H1 (cell line): ENCODE results near the gene DDX49. TPM values are rescaled to one million over a fixed set of nuclear protein-coding genes. Genes with fewer than 3 reads are reported as not detected.

ENCODE experiments used
- CTCF ChIA-PET: fragments of 300-600 bp; sonication (Branson Sonifier 250); formaldehyde crosslinking; loops from one replicate; lab custom pipeline; 2021; ENCODE audit not compliant: partially characterized antibody; lab: Charles Lee
- POLR2A ChIA-PET: fragments of 300-600 bp; sonication (Branson Sonifier 250); formaldehyde crosslinking; loops from one replicate; lab custom pipeline; 2021; ENCODE audit warnings: inconsistent platforms; ENCODE audit not compliant: partially characterized antibody; lab: Charles Lee
- DNase-seq, 2 experiments: peaks; one replicate each; pipeline versions ENCODE4 v3.0.0 to v3.0.0-alpha.2; 2010 to 2022; ENCODE audit warnings: low spot score in 2 of 2, low read depth in 1 of 2, mixed read lengths in 1 of 2
- FAIRE-seq: peaks from 2 replicates; lab custom pipeline; 2011; peaks lifted over from hg19 to GRCh38; lab: Jason Lieb, UNC
- H2AFZ ChIP-seq: 2 replicates; pipeline ENCODE4 v1.8.1; 2012; ENCODE audit warnings: low read length, inconsistent platforms
- H2AK5ac ChIP-seq: 2 replicates; pipeline ENCODE4 v1.6.1; 2013; ENCODE audit warnings: low read depth, low read length
- H2BK120ac ChIP-seq: replicated peaks from 2 replicates; pipeline ENCODE3; 2013; ENCODE audit warnings: low read depth, low read length, inconsistent platforms
- H2BK12ac ChIP-seq: 2 replicates; pipeline ENCODE4 v1.6.1; 2013; ENCODE audit warnings: low read depth, low read length
- H2BK15ac ChIP-seq: 2 replicates; pipeline ENCODE4 v1.6.1; 2013; ENCODE audit warnings: low read length
- H2BK20ac ChIP-seq: 2 replicates; pipeline ENCODE4 v1.6.1; 2013; ENCODE audit warnings: low read length
- H2BK5ac ChIP-seq: 2 replicates; pipeline ENCODE4 v1.6.1; 2013; ENCODE audit warnings: low read depth, low read length
- H3K14ac ChIP-seq: 2 replicates; pipeline ENCODE4 v1.6.1; 2013; ENCODE audit warnings: inconsistent platforms; ENCODE audit not compliant: insufficient read length
- H3K18ac ChIP-seq: 2 replicates; pipeline ENCODE4 v1.6.1; 2013; ENCODE audit warnings: low read length; ENCODE audit errors: extremely low read depth
- H3K23ac ChIP-seq: 2 replicates; pipeline ENCODE4 v1.6.1; 2013; ENCODE audit warnings: inconsistent platforms; ENCODE audit not compliant: insufficient read length
- H3K23me2 ChIP-seq: 2 replicates; pipeline ENCODE4 v1.6.1; 2013; ENCODE audit warnings: low read depth, low read length
- H3K27ac ChIP-seq: 2 replicates; pipeline ENCODE4 v1.6.1; 2011; ENCODE audit warnings: low read depth, low read length, inconsistent platforms
- H3K27me3 ChIP-seq, 4 experiments: replicated peaks in 1 of 4; 1 replicate in 1 of 4; 2 replicates in 3 of 4; pipeline versions ENCODE4 v1.6.1 to v1.8.1; 2011 to 2013; ENCODE audit warnings: low read length in 3 of 4, mild to moderate bottlenecking in 3 of 4, inconsistent platforms in 2 of 4, mixed read lengths in 2 of 4, moderate library complexity in 1 of 4; ENCODE audit not compliant: control insufficient read depth in 3 of 4, insufficient read depth in 3 of 4; ENCODE audit errors: extremely low read depth in 1 of 4
- H3K36me3 ChIP-seq, 4 experiments: 2 replicates each; pipeline versions ENCODE4 v1.6.1 to v1.8.1; 2011 to 2013; ENCODE audit warnings: mild to moderate bottlenecking in 4 of 4, low read length in 3 of 4, moderate library complexity in 2 of 4, control low read depth in 1 of 4, inconsistent platforms in 1 of 4; ENCODE audit not compliant: insufficient read depth in 4 of 4, control insufficient read depth in 2 of 4
- H3K4ac ChIP-seq: replicated peaks from 2 replicates; pipeline ENCODE3; 2013; ENCODE audit warnings: low read length, low read depth, mixed read lengths, inconsistent platforms; ENCODE audit not compliant: insufficient read length
- H3K4me1 ChIP-seq, 4 experiments: replicated peaks in 1 of 4; 1 replicate in 1 of 4; 2 replicates in 3 of 4; pipeline versions ENCODE4 v1.6.1 to v1.8.1; 2011 to 2013; ENCODE audit warnings: low read length in 3 of 4, inconsistent platforms in 2 of 4, mixed read lengths in 1 of 4; ENCODE audit not compliant: insufficient read depth in 4 of 4, control insufficient read depth in 3 of 4
- H3K4me2 ChIP-seq, 2 experiments: 2 replicates each; pipeline versions ENCODE4 v1.6.1 to v1.8.1; 2011 to 2013; ENCODE audit warnings: low read depth in 2 of 2, low read length in 2 of 2, control low read depth in 1 of 2, inconsistent platforms in 1 of 2, mild to moderate bottlenecking in 1 of 2; ENCODE audit not compliant: insufficient read depth in 1 of 2
- H3K4me3 ChIP-seq, 4 experiments: fragments of 200-600, 300-600 bp in 1 of 4; sonication (generic), shearing (Covaris generic), sonication (Bioruptor Twin) in 1 of 4; 2 replicates each; pipeline versions ENCODE4 v1.5.1 to v1.8.1; 2011 to 2016; ENCODE audit warnings: low read length in 4 of 4, low read depth in 3 of 4, control low read depth in 2 of 4, inconsistent platforms in 2 of 4, mild to moderate bottlenecking in 2 of 4, mixed read lengths in 1 of 4, moderate library complexity in 1 of 4; ENCODE audit not compliant: insufficient read depth in 2 of 4; ENCODE audit errors: extremely low read depth in 1 of 4
- H3K56ac ChIP-seq: replicated peaks from 2 replicates; pipeline ENCODE3; 2013; ENCODE audit warnings: low read depth, mild to moderate bottlenecking, mixed read lengths, low read length, inconsistent platforms; ENCODE audit not compliant: insufficient read length
- H3K79me1 ChIP-seq: 2 replicates; pipeline ENCODE4 v1.6.1; 2013; ENCODE audit warnings: low read depth, low read length, control low read depth
- H3K79me2 ChIP-seq, 2 experiments: 2 replicates each; pipeline versions ENCODE4 v1.6.1 to v1.8.1; 2012 to 2013; ENCODE audit warnings: low read length in 2 of 2, mild to moderate bottlenecking in 2 of 2, inconsistent platforms in 1 of 2; ENCODE audit not compliant: insufficient read depth in 2 of 2, control insufficient read depth in 1 of 2
- H3K9ac ChIP-seq, 4 experiments: replicated peaks in 1 of 4; 1 replicate in 1 of 4; 2 replicates in 3 of 4; pipeline versions ENCODE4 v1.6.1 to v1.8.1; 2011 to 2013; ENCODE audit warnings: low read depth in 3 of 4, low read length in 3 of 4, control low read depth in 2 of 4, mild to moderate bottlenecking in 2 of 4, moderate library complexity in 2 of 4, inconsistent platforms in 1 of 4; ENCODE audit errors: extremely low read depth in 1 of 4
- H3K9me3 ChIP-seq, 2 experiments: 2 replicates each; pipeline versions ENCODE4 v1.6.1 to v1.8.1; 2012 to 2013; ENCODE audit warnings: mild to moderate bottlenecking in 2 of 2, moderate library complexity in 2 of 2, control low read depth in 1 of 2, inconsistent platforms in 1 of 2, low read depth in 1 of 2, low read length in 1 of 2, mixed read lengths in 1 of 2; ENCODE audit not compliant: insufficient read depth in 2 of 2
- H4K20me1 ChIP-seq, 2 experiments: replicated peaks in 1 of 2; 2 replicates each; pipeline versions ENCODE3 to v1.8.1; 2011 to 2013; ENCODE audit warnings: inconsistent platforms in 2 of 2, low read length in 2 of 2, mild to moderate bottlenecking in 1 of 2; ENCODE audit not compliant: insufficient read depth in 2 of 2, control insufficient read depth in 1 of 2
- H4K5ac ChIP-seq: 2 replicates; pipeline ENCODE4 v1.6.1; 2013; ENCODE audit warnings: low read length, low read depth, mixed read lengths, inconsistent platforms; ENCODE audit not compliant: insufficient read length
- H4K8ac ChIP-seq: 2 replicates; pipeline ENCODE4 v1.8.0; 2013; ENCODE audit warnings: mild to moderate bottlenecking, moderate library complexity, low read length, inconsistent platforms; ENCODE audit not compliant: insufficient read depth; ENCODE audit errors: extremely low read depth
- H4K91ac ChIP-seq: replicated peaks from 2 replicates; pipeline ENCODE3; 2013; ENCODE audit warnings: low read length, mixed read lengths, inconsistent platforms; ENCODE audit not compliant: insufficient read length
- YY1 ChIP-seq: IDR thresholded peaks from 2 replicates; pipeline ENCODE4 v1.6.1; 2011; ENCODE audit warnings: low read depth, mild to moderate bottlenecking, low read length
- WGBS, 2 experiments: shearing (Covaris generic) in 1 of 2; methylation state at CpG; one replicate each; pipeline versions ENCODE4 v1.1.6 to v1.1.7; 2013 to 2015; ENCODE audit warnings: low lambda C conversion rate in 2 of 2, mixed read lengths in 2 of 2, inconsistent platforms in 1 of 2, low coverage in 1 of 2, missing lambda C conversion rate in 1 of 2; ENCODE audit not compliant: insufficient replicate concordance in 2 of 2, insufficient coverage in 1 of 2, insufficient read length in 1 of 2; ENCODE audit errors: extremely low coverage in 1 of 2, missing lambda C conversion rate in 1 of 2; 5-methylcytosine and 5-hydroxymethylcytosine counted together
- polyA plus RNA-seq, 7 experiments: library from polyadenylated mRNA; depleted of rRNA in 3 of 7; stranded (reverse) in 5 of 7; unstranded in 2 of 7; fragments of >200 nt in 5 of 7; fragments of 200-250 nt in 2 of 7; gene quantifications; 1 replicate in 5 of 7; 2 replicates in 1 of 7; 4 replicates in 1 of 7; pipeline versions ENCODE4 v1.2.1 to v1.2.3, GENCODE V29; 2011 to 2013; ENCODE audit warnings: missing spikeins in 2 of 7, mixed read lengths in 2 of 7
- total RNA-seq: library from RNA; stranded (reverse); fragmentation: NEBNext Ultra II Directional; extraction: Animal tissue kit (Norgen Biotek cat#: 25700); gene quantifications from 2 replicates; pipeline ENCODE4 v1.2.1, GENCODE V29; 2021
- TF ChIP-seq, protein P1 (sequence below): IDR thresholded peaks from 2 replicates; pipeline ENCODE4 v1.6.1; 2012; ENCODE audit warnings: inconsistent platforms

DDX49 gene
- total and polyA plus RNA-seq, 2 of the 8 experiments (the other 6 are each of a cell fraction or from before 2014, with no cell fraction given): 41.3 to 46.5 TPM

DNA sequence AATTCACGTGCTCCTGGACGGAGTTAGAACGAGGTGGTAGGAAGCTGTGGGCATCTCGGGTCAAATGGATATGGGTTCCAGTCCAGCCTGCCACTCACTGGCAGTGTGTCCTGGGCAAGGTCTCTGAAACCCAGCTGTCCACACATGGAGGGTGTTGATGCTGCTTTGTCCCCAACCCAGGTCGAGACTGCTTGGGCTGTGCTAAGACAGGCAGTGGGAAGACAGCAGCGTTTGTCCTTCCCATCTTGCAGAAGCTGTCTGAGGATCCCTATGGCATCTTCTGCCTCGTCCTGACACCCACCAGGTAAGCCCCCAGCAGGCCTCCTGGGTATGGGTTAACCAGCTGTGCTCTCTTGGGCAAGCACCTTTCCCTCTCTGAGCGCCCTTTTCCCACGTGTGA lies 885 bp downstream of the DDX49 start:
- Histone ChIP-seq H3K27ac (no peak overlapping the region), H3K79me1 (peaks cover 10% of the 10 kb centered on the region), H2AFZ (no peak overlapping the region), H3K36me3 (peaks cover 0 to 23% (median 12%) of the 10 kb centered on the region in 4 experiments; a peak in 7 of 8 replicates), H3K14ac (no peak overlapping the region), H3K9ac (peak overlapping the region in 1 of 4 experiments; percentile 68; a peak in 4 of 7 replicates), H3K79me2 (peaks cover 4 to 23% of the 10 kb centered on the region in 2 experiments; a peak in 3 of 4 replicates), H3K4ac (no peak overlapping the region), H2BK20ac (no peak overlapping the region), H4K20me1 (peaks cover 0 to 14% of the 10 kb centered on the region in 2 experiments), H2BK12ac (no peak overlapping the region), H3K9me3 (no peaks in the 10 kb centered on the region), H4K8ac (no peak overlapping the region), H3K4me1 (peaks cover 0 to 9% (median 6%) of the 10 kb centered on the region in 4 experiments; a peak in 6 of 7 replicates), H3K4me2 (peak overlapping the region; percentile 77 to 95), H2BK120ac (no peak overlapping the region), H3K23me2 (peaks cover 15% of the 10 kb centered on the region), H3K23ac (no peak overlapping the region), H3K18ac (no peak overlapping the region), H3K27me3 (no peaks in the 10 kb centered on the region), H4K5ac (no peak overlapping the region), H2BK5ac (no peak overlapping the region), H2BK15ac (no peak overlapping the region), H4K91ac (no peak overlapping the region), H2AK5ac (0 out of 2 replicates have a peak overlapping the region, but pooled peaks have one; percentile 40), H3K56ac (no peak overlapping the region), H3K4me3 (peak overlapping the region; percentile 82 to 100 (median 100))
- no peak for DNase-seq
- 82% methylated on average over 9 of the region's 9 CpGs; no CpG with 5 or more reads in 1 of the 2 experiments for WGBS, 2 experiments
- no peak for FAIRE-seq
- TF ChIP-seq, protein P1, sequence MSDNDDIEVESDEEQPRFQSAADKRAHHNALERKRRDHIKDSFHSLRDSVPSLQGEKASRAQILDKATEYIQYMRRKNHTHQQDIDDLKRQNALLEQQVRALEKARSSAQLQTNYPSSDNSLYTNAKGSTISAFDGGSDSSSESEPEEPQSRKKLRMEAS: no peak
- no peak for TF ChIP-seq YY1
- POLR2A ChIA-PET: interaction anchor here (0.7 to 6.7 kb wide), 4 partner anchors 11 to 66 kb away, joined by 3 to 94 read pairs (median 6); no protein-coding TSS in a partner anchor
- CTCF ChIA-PET: interaction anchor here (0.6 to 1.7 kb wide), 2 partner anchors 14 to 800 kb away, joined by 3 to 5 read pairs; no protein-coding TSS in a partner anchor
